ENCODE results near the gene SLITRK2.

The SLITRK2 gene

GRCh38 chrX:145856181-145856580 is 38.6 kb downstream of the SLITRK2 start:
- DNase-seq (ENCODE audit: low read depth in 2 of 2): no peak

DNA sequence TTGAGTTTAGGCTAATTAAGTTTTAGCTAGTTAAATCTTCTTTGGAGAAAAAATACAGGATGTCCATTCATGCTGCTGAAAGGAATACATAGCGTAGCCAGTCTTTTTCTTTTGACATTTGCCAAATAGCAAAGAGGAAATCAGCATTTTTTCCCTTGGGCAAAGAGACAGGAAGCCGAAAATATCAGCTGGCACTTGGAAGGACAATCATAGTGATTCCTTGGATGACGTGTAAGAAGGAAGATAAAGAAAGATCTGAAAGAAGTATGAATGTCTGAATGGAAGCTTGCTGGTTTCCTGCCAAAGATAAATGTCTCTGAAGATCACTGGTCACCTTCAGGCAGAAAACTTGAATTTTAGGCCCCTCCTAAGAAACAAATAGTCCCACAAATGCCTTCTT is 44.2 kb downstream of the SLITRK2 start:
- DNase-seq (ENCODE audit: low read depth in 2 of 2): no peak

GRCh38 chrX:145865082-145865481 is 47.5 kb downstream of the SLITRK2 start:
- no peak for DNase-seq (ENCODE audit: low read depth in 2 of 2)

All from stimulated activated CD8-positive, alpha-beta memory T cell treated with anti-CD3 and anti-CD28 coated beads, Interleukin-15, amount 100 ng/mL, for 4 hours (primary cell).